CD4-positive, alpha-beta T cell treated with Interleukin-12 subunit alpha and Interleukin-12 subunit beta, for 1 hour (primary cell): ENCODE data around the gene KCNE2.

ENCODE experiments used
- DNase-seq: peaks from one replicate; pipeline ENCODE4 v3.0.0-alpha.2; 2020

KCNE2 gene, protein sequence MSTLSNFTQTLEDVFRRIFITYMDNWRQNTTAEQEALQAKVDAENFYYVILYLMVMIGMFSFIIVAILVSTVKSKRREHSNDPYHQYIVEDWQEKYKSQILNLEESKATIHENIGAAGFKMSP

DNA sequence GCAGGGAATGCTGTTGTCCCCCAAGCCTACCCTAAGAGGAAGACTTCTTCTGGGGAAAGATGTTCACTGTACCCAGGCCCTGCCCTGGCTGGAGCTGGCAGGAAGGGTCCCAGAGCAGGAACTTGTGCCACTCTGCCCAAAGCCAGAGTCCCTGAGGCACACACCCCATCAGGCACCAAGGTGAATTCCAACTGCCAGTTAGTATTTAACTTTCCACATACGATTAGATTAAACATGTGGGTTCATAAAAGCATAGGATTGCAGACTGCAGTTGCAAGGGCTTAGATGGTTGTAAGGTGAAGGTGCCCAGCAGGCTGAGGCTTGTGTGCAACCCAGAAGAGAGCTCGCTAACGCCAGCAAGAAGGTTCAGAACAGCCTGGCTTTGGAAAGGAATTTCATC is at the start of gene KCNE2:
Gene KCNE2 (plus strand): TSS at position 274 of the 400 bp plus-strand sequence. CDS start 6,473 bp downstream, outside the sequence.
- DNase-seq, result no peak

DNA sequence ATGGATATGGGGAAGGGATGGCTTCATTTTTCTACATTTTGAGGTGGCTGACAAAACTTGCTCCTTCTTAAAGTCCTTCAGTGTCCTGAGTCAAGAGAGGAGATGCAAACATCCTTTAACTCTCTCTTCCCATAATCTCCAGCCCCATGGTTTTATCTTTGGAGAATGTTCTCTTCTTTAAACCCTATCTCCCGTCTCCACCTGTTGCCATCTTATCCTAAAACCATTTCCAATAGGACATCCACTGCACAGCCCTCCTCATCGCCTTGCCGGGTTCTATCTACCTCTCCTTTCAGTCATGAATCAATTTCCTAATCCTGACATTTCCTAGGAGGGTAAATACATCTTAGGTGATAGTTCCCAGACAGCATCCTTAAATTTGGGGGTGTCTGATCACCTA is 44.2 kb upstream of the KCNE2 start:
- no peak for DNase-seq

DNA sequence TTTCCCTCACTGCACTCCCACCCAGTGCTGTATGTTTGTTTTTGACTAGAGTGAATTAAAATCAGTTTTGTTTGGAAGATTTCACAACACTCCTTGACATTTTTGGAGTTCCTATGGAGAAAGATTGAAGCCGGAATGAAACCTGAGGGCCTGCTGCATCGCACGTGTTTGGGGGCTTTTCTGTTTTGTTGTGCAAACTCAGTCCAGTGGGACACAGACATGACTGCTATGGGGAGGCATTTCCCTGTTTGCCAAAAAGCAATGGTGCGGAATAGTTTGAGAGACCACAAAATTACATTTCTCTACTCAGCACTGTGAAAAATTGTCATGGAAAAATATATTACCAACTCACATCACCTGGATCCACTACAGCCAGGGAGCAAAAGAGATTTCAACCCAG is 43.8 kb upstream of the KCNE2 start:
- DNase-seq, result no peak

DNA sequence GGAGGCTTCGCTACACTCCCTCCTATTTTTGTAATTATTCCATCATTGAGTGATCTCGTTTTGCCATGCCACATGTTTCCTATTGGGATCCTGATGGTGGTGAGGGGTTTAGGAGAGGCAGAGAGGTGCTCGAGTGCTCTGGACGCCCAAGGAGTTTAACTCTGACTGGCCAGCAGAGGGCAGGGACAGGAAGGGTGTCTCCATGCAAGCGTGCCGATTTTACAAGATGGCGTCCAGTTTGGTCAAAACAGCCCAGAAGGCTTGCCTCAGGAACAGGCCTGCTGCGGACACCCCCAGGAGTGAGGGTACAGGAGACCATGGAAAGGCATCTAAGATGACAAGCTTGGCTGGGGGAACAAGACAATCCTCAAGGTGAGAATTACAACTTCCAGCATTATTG is 33.8 kb upstream of the KCNE2 start:
- no peak for DNase-seq

DNA sequence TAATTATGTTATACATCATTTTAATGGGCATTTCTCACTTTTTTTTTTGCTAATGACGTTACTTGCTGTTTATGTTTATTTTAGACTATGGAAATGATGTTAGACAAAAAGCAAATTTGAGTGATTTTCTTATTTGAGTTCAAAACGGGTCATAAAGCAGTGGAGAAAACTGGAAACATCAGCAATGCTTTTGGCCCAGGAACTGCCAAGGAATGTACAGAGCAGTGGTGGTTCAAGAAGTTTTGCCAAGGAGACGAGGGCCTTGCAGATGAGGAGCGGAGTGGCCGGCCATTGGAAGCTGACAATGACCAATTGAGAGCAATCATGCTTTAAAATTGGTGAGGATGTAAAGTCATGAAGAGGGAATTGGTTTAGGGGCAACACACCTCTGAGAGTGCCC is 32.1 kb upstream of the KCNE2 start:
- DNase-seq, result no peak

DNA sequence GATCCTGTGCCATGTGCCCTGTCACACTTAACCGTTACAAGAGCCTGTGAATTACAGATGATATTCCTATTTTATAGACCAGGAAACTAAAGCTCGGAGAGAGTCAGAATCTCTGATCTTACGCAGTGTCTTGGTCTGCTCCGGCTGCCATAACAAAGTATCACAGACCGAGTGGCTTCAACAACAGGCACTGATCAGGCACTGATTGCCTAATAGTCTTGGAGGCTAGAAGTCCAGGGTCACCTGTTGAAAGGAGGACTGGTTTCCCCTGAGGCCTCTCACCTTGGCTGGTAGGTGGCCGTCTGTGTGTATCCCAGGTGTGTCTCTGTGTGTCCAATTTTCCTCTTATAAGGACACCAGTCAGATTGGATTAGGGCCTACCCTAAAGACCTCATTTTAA is 31.5 kb upstream of the KCNE2 start:
- DNase-seq, result no peak

DNA sequence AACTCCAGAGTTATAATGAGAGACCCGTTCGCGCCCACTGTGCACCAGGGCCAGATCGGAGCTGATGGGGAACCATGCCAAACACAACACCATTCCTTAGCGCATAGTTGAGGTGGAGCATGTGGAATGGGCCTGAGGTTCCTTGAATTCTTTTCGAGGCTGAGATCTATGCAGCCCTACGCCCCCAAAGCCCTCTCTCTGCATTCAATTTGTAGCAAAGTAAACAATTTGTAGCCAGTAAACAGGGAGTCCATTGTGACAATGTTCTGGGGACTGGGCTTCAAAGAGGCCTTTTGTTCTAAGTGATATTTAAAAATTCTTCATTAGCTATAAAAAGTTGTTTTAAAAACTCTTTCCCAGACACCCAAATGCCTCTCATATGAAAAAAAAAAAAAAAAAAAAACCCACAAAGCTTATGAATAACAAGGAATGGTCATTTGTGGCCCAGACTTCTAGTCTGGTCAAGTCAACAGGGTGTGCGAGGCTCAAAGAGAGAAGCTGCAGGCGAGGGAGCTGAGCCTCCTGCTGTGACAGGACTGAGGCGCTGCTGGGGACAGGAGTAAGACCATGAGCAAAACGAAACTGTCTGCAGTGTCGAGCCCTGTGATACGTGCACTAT is 30.6 kb upstream of the KCNE2 start:
- DNase-seq, result no peak

DNA sequence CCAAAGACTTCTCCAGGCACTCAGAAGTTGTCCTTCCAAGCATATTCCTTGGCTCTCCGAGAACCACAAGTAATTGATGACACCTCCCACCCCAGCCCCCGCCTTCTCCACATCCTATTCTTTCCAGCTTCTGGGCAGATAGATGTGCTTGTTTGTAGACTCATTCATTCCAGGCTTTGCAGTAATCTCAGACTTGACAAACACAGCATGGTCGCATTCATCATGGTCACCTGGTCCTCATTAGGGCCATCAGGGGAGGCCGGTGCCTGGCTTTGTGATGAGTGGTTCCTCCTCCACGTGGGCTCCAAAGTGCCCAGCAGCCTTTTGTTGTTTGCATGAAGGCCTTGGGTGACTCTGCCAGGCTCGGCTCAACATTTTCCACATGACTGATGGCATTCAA is 28.5 kb upstream of the KCNE2 start:
- no peak for DNase-seq

DNA sequence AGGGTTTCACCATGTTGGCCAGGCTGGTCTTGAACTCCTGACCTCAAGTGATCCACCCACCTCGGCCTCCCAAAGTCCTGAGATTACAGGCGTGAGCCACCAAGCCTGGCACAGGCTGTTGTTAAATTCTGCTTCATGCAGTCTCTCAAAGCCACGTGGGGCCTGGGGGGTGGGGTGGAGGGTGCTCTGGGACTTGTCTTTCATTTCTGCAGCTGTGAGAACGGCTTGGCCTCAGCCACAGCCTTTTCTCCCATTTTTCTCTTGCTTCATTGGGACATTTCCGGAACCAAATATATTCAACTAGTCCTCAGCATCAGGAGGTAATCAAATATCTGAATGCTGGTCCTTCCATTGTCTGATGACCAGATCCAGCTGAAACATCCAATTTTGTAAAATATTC is 27.6 kb upstream of the KCNE2 start:
- DNase-seq, result no peak

DNA sequence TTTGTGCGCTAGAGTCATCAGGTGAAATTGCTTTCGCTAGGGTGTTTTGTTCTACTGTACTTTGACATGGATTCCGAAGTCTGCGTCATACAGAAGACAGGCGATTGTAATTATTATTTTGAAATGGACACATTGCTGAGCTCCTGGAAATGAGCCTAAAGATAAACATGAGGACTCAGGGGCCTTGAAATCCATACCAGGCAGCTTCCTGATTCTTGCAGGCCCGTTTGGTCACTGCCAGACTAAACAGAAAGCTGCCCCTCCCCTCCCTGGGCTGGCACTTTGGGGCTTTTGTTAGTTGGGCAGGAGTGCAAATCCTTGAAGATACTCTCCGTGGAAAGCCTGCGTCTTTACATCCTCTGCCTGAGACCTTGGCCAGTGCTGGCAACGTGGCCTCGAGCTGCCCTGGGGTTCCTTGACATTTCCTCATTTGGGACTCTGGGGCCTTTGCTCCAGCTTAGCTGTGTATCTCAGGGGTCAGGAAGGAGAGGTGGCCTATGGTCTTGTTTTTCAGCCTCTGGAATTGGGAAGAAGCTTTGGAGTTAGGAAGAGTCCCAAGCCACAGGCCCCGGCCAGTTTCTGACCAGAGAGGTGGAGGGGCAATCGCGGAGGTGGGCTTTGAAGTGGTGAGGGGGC is 26.9 kb upstream of the KCNE2 start:
- DNase-seq, result no peak

DNA sequence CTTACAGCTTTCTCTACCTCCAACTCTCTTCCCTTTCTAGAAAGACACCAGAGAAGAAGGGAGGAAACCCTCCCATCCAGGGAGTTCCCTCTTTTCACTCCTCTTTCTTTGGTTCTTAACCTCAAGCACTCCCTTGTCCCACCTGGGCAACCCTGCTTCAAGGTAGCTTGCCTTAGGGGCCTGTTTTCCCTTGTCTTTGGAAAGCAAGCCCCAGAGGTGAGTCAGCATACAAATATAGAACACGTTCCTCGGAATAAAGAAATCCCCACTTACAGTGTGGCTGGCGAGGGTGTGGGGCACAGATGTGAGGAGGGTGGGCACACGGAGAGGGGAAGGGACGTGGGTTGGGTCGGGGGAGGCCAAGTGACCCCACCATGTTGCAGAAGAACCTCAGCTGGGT is 26.1 kb upstream of the KCNE2 start:
- DNase-seq, result no peak

DNA sequence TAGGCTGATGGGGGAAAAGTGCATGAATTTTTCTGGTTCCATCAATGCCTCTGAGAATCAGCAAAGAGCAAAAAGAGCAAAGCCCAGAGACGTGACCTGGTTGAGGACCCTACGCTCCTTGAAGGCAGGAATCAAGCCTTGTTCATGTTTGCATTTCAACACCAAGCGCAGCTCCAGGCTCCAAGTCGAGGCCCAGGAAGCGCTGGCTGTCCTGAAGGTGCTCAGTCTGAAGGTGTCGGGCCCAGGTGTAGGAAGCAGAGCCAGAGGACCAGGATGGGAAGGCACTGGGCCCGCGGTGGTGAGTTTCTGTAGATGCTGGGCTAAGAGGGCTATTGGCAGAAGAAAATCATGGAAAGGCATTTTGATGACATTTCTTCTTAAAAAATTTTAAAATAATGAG is 25.6 kb upstream of the KCNE2 start:
- DNase-seq, result no peak

DNA sequence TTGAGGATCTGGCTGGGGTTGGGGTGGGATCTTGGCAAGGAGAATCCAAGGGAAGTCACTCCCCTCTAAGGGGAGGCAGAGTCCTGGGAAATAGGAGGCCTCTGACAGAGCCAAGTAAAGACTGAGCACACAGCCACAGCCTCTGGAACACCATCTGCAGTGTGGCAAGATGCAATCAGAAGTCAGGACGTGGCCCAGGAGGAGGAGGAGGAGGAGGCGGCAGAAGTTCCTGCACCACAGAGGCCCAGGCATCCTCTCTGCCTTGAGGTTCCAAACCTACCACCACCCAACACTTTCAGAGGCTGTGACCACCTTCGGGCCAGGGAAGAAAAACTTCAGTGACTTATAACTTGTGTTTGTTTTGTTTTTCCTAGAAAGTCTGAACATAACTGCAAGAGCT is 23.7 kb upstream of the KCNE2 start:
- no peak for DNase-seq

DNA sequence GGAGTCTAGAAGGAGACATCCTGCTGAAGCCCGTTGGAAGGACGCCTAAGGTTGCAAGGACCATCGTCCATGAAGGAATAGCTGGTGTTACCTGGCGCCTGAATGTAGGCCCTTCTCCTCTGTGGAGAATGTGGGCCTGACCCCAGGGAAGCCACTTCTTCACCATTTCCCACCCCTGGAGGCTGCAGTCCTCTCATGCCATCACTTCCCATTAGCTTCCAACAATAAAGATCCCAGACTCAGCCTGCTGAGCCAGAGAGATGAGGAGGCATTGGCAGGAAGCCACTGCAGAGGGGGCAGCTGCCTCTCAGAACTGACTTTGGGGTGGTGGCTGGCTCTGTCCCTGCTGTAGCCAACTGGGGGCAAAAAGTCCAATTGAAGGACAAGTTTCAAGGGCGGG is 21.3 kb upstream of the KCNE2 start:
- DNase-seq, result no peak

DNA sequence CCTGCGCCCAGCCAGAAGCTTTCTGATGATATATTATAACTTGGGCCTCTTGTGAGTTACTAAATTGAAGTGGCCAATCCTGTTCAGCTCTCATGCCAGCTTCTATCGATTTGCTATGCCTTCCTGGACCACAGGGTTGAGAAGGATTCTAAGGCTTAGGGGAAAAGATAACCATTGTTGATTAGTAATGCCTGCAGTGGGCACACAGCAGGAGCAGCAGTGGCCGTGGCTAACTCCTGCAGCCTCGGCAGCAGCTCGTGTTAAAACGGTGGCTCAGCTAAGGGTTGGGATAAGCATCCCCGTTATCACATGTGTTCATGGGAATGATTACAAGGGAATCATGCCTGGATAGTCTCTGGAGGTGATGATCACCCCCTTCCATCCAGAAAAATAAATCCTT is 20.5 kb upstream of the KCNE2 start:
- DNase-seq, result no peak

DNA sequence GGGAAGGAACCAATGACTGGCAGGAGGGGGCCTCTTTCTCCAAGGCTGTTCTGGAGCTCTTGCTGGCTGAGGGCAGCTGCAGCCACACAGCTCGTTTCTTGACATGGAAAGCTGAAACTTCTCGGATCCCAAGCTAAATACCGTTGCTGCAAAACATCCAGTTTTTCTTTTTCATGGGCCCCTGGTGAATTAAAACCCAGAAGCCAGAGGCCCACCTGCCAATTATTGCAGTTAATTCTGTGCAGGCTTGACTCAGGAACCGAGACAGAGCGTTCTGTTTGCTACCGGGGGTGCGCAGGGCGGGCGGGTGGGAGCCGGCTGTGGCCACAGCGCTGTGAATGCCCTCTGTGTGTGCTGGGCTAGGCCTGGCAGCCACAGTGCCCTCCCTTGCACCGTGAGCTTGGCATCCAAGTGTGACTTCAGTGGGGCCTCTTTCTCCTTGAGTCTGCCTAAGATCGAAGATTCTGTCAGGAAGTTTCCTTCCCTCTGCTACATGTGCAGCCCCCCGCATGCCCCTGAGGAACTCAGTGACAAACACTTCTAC is 19.9 kb upstream of the KCNE2 start:
- DNase-seq, result no peak

DNA sequence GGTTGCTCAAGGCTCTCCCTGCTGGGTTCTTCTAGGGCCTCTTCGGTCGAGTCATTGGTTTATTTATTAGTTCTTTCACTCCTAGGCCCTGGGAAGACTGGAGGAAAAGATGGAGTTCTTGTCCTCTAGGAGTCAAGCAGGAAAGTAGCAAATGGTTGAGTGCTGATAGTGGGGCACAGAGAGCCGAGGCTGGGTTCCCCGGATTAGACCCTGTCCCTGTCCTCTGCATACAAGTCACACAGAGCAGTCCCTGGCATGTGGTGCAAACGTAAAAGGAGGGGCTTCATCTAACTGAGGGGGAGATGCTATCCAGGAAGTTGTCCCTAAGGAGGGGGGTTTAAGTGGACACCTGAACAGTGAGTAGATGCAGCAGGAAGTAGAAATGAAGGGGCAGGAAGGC is 19.2 kb upstream of the KCNE2 start:
- DNase-seq, result no peak

DNA sequence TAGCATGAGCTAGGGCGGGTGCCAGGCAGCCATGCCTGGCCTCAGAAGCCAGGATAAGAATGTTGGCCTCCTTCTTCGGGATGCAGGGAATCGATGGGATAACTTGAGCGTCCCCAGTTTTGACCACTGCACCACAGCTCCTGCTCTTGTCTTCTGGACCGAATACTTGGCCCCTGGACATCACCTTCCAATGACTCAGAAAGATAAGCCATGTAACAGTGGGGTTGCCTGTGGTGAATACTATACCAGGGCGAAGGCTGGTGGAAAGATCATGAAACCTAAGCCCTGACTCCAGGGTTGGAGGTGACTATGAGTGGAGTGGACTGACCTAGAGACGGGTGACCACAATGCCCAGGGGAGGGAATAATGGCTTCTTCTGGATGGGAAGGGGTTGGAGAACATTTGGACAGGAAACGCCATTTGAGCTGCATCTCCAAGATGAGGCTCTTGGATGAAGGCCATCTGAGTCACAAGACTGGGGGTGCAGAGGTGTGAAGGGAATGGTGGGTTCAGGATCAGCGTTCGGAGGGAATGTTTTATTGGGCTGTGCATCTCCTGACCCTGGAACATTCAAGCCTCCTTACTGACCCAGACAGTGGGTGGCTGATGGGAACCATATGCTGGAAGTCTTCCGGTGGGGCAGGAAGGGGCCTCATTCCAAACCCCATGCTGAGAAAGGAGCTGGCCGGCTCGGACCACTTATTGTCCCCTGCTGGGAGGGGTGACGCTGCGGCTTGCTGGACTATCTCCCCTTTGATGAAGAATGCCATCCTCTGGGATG is 18.5 kb upstream of the KCNE2 start:
- no peak for DNase-seq

DNA sequence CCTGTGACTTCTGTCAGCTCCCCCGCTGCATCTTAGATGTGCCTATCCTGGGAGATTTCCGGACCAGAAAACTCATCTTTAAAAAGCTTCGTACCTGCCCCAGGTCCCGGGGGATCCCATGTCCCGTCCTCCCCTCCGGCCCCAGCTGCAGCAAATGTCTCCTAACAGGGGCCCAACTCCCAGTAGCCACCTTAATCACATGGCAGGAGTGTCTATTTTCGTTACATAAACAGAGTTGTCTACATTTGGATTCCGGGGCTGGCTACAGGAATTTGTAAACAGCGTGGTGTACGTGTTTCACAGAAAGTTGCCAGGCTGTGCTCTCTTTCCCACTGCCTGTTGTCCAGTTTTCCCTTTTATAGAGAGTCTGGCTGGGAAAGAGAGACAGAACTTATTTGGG is 17.9 kb upstream of the KCNE2 start:
- no peak for DNase-seq

DNA sequence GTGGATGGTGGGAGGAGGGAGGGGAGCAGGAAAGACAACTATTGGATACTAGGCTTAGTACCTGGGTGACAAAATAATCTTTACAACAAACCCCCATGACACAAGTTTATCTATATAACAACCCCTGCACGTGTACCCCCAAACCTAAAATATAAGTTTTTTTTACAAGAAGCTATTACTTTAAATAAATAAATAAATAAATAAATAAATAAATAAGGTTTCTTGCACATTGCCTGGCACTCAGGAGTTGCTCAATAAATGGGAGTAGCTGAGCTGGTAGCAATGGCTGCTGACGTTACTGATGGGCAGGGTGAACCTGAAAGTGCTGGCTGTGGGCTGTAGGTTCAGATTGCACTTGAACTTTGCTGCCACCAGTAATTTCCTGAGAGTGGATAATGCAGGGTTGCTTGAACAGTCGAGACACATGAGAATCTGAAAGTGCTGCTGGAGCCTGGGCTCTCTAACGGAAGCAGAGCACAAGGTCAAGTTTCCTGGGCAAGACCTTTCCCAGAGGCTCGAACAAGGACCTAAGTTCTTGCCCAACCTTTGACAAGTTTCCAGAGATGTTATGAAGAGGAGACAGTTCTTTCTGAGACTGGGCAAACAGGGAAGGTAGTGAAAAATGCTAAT is 14.8 kb upstream of the KCNE2 start:
- no peak for DNase-seq

DNA sequence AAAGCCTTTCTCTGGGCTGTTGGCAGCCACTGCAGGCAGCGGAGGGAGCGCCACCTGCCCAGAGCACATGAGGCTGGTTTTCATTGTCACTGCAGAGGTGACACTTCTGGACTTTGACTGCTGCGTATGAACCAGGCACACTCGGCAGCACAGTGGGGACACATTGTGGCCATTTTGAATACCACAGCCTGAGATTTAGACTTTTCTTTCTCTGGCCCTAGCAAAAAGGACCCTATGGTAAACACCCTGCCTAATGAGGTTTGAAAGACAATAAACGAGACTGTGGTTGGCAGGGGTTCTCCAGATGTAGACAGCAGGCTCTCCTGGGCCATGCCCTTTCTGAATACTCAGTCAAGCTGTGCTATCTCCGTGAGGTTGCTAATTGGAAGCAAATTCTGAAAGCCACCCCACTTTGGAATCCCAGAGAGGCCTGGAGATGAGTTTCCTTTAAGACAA is 12.0 kb upstream of the KCNE2 start:
- DNase-seq, result peak; percentile 15

DNA sequence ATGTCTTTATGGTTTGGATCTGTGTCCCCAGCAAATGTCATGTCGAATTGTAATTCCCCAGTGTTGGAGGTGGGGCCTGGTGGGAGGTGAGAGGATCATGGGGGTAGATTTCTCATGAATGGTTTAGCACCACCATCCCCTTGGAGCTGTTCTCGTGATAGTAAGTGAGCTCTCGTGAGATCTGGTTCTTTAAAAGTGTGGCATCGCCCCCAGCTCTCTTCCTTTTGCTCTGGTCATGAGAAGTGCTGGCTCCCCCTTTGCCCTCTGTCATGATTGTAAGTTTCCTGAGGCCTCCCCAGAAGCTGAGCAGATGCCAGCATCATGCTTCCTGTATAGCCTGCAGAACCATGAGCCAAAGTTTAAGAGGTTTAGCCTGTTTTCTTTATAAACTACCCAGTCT is 11.2 kb upstream of the KCNE2 start:
- no peak for DNase-seq

DNA sequence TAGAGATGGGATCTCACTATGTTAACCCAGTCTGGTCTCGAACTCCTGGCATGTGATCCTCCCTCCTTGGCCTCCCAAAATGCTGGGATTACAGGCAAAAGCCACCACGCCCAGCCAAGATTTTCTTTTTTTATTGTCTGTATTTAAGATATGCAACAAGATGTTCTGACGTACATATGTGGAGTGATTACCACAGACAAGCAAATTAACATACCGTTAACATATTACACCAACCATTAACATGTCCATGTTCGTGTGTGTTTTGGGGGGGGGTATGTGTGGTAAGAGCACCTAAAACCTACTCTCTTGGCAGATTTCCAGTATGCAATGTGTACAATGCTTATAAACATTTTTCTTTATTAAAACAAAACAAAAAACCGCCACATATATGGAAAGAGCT is 10.6 kb upstream of the KCNE2 start:
- no peak for DNase-seq
